NCI-H526 treated with DMSO at 0.1 percent for 48 hours (cell line): ENCODE data around the gene CERS3.
"Not testable (repeated sequence)": the region's sequence is repeated elsewhere in the genome, so short reads cannot be mapped to it uniquely, and the experiment has no call there.

Experiments used
- DNase-seq: peaks from one replicate; lab custom pipeline; 2025; lab: John Stamatoyannopoulos, UW

CERS3 gene

GRCh38 chr15:100464888-100465287 lies 63.9 kb downstream of the CERS3 start:
- DNase-seq: no peak

GRCh38 chr15:100464256-100464655 lies 64.5 kb downstream of the CERS3 start:
- DNase-seq: no peak

- no peak for DNase-seq
Measured at GRCh38 chr15:100463515-100463914, 65.2 kb downstream of the CERS3 start.

GRCh38 chr15:100461049-100461448 lies 67.7 kb downstream of the CERS3 start:
- no peak for DNase-seq

GRCh38 chr15:100457201-100457600 lies 71.5 kb downstream of the CERS3 start:
- DNase-seq: no peak

- no peak for DNase-seq
Measured at GRCh38 chr15:100454148-100454547, 74.6 kb downstream of the CERS3 start.

GRCh38 chr15:100448481-100448880 lies 80.3 kb downstream of the CERS3 start:
- no peak for DNase-seq

- DNase-seq: not testable (repeated sequence)
Measured at GRCh38 chr15:100441063-100441462, 87.7 kb downstream of the CERS3 start.

GRCh38 chr15:100439514-100439913 lies 89.2 kb downstream of the CERS3 start:
- DNase-seq: no peak

GRCh38 chr15:100438570-100438969 lies 90.2 kb downstream of the CERS3 start:
- no peak for DNase-seq

GRCh38 chr15:100437261-100437660 lies 91.5 kb downstream of the CERS3 start:
- no peak for DNase-seq

- no peak for DNase-seq
Measured at GRCh38 chr15:100434561-100434960, 94.2 kb downstream of the CERS3 start.

- DNase-seq: no peak
Measured at GRCh38 chr15:100434038-100434437, 94.7 kb downstream of the CERS3 start.

GRCh38 chr15:100433304-100433703 lies 95.4 kb downstream of the CERS3 start:
- no peak for DNase-seq

GRCh38 chr15:100430411-100430810 lies 98.3 kb downstream of the CERS3 start:
- no peak for DNase-seq

GRCh38 chr15:100429116-100429728 lies 99.5 kb downstream of the CERS3 start:
- DNase-seq: no peak

- no peak for DNase-seq
Measured at GRCh38 chr15:100426937-100427336, 101.8 kb downstream of the CERS3 start.

- DNase-seq: no peak
Measured at GRCh38 chr15:100405179-100405578, 123.6 kb downstream of the CERS3 start.

GRCh38 chr15:100400996-100401395 lies 127.8 kb downstream of the CERS3 start:
- DNase-seq: no peak

GRCh38 chr15:100394736-100395440 lies 133.9 kb downstream of the CERS3 start:
- DNase-seq: no peak

GRCh38 chr15:100393008-100393407 lies 135.7 kb downstream of the CERS3 start:
- no peak for DNase-seq

- no peak for DNase-seq
Measured at GRCh38 chr15:100385300-100386050, 143.3 kb downstream of the CERS3 start.

GRCh38 chr15:100384108-100384410 lies 144.7 kb downstream of the CERS3 start:
- DNase-seq: no peak
